ENCODE data around the gene SFT2D3. TPM values are rescaled to one million over a fixed set of nuclear protein-coding genes. Genes with fewer than 3 reads are reported as not detected.
A peak's percentile ranks its signal among the peaks of the same experiment; 100 is the strongest.

Gene SFT2D3
- total and polyA plus RNA-seq, 2 of the 13 experiments (the other 11 are each of a cell fraction or from before 2014, with no cell fraction given): 8.3 to 9.4 TPM

DNA sequence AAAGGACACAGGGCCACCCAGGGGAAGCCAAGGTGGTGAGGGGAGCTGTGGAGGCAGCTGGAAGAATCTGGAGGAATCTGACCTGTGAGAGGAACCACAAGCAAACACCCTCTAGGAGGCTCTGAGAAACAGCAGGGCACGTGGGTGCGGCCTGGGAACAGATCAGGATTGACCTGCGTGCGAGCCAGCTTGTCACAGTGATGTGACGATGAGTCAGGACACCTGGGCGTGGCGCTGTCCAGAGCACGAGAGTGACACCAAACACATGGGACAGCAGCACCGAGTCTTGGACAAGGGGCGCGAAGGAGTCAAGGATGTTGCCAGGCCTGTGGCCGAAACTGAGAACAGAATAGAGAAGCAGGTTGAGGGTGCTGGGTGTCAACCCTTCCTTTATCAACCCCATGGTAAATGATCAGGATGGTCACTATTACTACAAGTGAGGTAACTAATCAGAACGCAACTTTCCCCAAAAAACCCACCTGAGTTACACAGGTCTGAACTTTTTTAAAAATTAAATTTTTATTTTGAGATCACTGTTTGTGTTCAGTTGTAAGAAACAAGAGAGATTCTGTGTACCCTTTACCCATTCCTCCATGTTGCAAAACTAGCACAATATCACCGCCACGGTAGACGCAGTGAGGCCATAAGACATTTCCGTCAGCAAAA, 637 bp upstream of the SFT2D3 start (continued):
- TF ChIP-seq NR2C2 (CRISPR knock-in tag; IDR thresholded peaks at IDR 0.05; ENCODE audit: borderline replicate concordance): 0 out of 2 replicates have a peak, but pooled peaks have one; percentile 16
- TF ChIP-seq GATAD2A (CRISPR knock-in tag; IDR thresholded peaks at IDR 0.05): peak; percentile 80
- TF ChIP-seq, protein P1, sequence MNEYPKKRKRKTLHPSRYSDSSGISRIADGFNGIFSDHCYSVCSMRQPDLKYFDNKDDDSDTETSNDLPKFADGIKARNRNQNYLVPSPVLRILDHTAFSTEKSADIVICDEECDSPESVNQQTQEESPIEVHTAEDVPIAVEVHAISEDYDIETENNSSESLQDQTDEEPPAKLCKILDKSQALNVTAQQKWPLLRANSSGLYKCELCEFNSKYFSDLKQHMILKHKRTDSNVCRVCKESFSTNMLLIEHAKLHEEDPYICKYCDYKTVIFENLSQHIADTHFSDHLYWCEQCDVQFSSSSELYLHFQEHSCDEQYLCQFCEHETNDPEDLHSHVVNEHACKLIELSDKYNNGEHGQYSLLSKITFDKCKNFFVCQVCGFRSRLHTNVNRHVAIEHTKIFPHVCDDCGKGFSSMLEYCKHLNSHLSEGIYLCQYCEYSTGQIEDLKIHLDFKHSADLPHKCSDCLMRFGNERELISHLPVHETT (CRISPR knock-in tag; conservative IDR thresholded peaks at IDR 0.05): 0 out of 2 replicates have a peak, but pooled peaks have one; percentile 31
- peak; percentile 72; the same call in 1 of the 2 replicates for TF ChIP-seq ZSCAN9 (CRISPR knock-in tag; IDR thresholded peaks at IDR 0.05; ENCODE audit: borderline replicate concordance)
- peak; percentile 80; the same call in 1 of the 2 replicates for TF ChIP-seq AHR (CRISPR knock-in tag; IDR thresholded peaks at IDR 0.05)
- TF ChIP-seq, protein P2, sequence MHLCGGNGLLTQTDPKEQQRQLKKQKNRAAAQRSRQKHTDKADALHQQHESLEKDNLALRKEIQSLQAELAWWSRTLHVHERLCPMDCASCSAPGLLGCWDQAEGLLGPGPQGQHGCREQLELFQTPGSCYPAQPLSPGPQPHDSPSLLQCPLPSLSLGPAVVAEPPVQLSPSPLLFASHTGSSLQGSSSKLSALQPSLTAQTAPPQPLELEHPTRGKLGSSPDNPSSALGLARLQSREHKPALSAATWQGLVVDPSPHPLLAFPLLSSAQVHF (CRISPR knock-in tag; IDR thresholded peaks at IDR 0.05): no peak
- TF ChIP-seq, protein P3, sequence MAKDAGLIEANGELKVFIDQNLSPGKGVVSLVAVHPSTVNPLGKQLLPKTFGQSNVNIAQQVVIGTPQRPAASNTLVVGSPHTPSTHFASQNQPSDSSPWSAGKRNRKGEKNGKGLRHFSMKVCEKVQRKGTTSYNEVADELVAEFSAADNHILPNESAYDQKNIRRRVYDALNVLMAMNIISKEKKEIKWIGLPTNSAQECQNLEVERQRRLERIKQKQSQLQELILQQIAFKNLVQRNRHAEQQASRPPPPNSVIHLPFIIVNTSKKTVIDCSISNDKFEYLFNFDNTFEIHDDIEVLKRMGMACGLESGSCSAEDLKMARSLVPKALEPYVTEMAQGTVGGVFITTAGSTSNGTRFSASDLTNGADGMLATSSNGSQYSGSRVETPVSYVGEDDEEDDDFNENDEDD (CRISPR knock-in tag; IDR thresholded peaks at IDR 0.05; ENCODE audit: borderline replicate concordance): peak; percentile 93
- TF ChIP-seq, protein P4, sequence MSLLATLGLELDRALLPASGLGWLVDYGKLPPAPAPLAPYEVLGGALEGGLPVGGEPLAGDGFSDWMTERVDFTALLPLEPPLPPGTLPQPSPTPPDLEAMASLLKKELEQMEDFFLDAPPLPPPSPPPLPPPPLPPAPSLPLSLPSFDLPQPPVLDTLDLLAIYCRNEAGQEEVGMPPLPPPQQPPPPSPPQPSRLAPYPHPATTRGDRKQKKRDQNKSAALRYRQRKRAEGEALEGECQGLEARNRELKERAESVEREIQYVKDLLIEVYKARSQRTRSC (CRISPR knock-in tag; IDR thresholded peaks at IDR 0.05; ENCODE audit: low read depth): peak; percentile 67; the same call in 1 of the 2 replicates
- TF ChIP-seq, protein P5, sequence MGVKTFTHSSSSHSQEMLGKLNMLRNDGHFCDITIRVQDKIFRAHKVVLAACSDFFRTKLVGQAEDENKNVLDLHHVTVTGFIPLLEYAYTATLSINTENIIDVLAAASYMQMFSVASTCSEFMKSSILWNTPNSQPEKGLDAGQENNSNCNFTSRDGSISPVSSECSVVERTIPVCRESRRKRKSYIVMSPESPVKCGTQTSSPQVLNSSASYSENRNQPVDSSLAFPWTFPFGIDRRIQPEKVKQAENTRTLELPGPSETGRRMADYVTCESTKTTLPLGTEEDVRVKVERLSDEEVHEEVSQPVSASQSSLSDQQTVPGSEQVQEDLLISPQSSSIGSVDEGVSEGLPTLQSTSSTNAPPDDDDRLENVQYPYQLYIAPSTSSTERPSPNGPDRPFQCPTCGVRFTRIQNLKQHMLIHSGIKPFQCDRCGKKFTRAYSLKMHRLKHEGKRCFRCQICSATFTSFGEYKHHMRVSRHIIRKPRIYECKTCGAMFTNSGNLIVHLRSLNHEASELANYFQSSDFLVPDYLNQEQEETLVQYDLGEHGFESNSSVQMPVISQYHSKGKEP (CRISPR knock-in tag; IDR thresholded peaks at IDR 0.05): peak; percentile 89; the same call in 1 of the 2 replicates
- no peak for TF ChIP-seq ZNF737 (CRISPR knock-in tag; IDR thresholded peaks at IDR 0.05; ENCODE audit: borderline replicate concordance)
- TF ChIP-seq, protein P6, sequence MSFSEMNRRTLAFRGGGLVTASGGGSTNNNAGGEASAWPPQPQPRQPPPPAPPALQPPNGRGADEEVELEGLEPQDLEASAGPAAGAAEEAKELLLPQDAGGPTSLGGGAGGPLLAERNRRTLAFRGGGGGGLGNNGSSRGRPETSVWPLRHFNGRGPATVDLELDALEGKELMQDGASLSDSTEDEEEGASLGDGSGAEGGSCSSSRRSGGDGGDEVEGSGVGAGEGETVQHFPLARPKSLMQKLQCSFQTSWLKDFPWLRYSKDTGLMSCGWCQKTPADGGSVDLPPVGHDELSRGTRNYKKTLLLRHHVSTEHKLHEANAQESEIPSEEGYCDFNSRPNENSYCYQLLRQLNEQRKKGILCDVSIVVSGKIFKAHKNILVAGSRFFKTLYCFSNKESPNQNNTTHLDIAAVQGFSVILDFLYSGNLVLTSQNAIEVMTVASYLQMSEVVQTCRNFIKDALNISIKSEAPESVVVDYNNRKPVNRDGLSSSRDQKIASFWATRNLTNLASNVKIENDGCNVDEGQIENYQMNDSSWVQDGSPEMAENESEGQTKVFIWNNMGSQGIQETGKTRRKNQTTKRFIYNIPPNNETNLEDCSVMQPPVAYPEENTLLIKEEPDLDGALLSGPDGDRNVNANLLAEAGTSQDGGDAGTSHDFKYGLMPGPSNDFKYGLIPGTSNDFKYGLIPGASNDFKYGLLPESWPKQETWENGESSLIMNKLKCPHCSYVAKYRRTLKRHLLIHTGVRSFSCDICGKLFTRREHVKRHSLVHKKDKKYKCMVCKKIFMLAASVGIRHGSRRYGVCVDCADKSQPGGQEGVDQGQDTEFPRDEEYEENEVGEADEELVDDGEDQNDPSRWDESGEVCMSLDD (CRISPR knock-in tag; IDR thresholded peaks at IDR 0.05; ENCODE audit: borderline replicate concordance): no peak
- TF ChIP-seq TGIF2 (CRISPR knock-in tag; IDR thresholded peaks at IDR 0.05): peak; percentile 94
- TF ChIP-seq, protein P7, sequence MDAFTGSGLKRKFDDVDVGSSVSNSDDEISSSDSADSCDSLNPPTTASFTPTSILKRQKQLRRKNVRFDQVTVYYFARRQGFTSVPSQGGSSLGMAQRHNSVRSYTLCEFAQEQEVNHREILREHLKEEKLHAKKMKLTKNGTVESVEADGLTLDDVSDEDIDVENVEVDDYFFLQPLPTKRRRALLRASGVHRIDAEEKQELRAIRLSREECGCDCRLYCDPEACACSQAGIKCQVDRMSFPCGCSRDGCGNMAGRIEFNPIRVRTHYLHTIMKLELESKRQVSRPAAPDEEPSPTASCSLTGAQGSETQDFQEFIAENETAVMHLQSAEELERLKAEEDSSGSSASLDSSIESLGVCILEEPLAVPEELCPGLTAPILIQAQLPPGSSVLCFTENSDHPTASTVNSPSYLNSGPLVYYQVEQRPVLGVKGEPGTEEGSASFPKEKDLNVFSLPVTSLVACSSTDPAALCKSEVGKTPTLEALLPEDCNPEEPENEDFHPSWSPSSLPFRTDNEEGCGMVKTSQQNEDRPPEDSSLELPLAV (CRISPR knock-in tag; conservative IDR thresholded peaks at IDR 0.05; ENCODE audit: low read depth): no peak
- TF ChIP-seq PLRG1 (conservative IDR thresholded peaks at IDR 0.05): no peak
- TF ChIP-seq, protein P8, sequence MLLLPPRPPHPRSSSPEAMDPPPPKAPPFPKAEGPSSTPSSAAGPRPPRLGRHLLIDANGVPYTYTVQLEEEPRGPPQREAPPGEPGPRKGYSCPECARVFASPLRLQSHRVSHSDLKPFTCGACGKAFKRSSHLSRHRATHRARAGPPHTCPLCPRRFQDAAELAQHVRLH (CRISPR knock-in tag; IDR thresholded peaks at IDR 0.05; ENCODE audit: borderline replicate concordance, low read depth): no peak
- peak; percentile 53; the same call in 1 of the 2 replicates for TF ChIP-seq NCOA2 (CRISPR knock-in tag; IDR thresholded peaks at IDR 0.05)
- no peak for TF ChIP-seq CENPX (CRISPR knock-in tag; IDR thresholded peaks at IDR 0.05)
- peak; percentile 10; the same call in 1 of the 2 replicates for TF ChIP-seq ZNF605 (CRISPR knock-in tag; IDR thresholded peaks at IDR 0.05)
- TF ChIP-seq HDAC1 (CRISPR knock-in tag; IDR thresholded peaks at IDR 0.05): no peak

Data from HepG2 (cell line).